A204.1 (cell line): ENCODE measurements around the gene KLHL1.

Source experiments
- FAIRE-seq: peaks from 2 replicates; lab custom pipeline; 2012; peaks lifted over from hg19 to GRCh38; lab: Jason Lieb, UNC

Gene KLHL1

GRCh38 chr13:69872321-69873047, 235.8 kb downstream of the KLHL1 start:
- no peak for FAIRE-seq

DNA sequence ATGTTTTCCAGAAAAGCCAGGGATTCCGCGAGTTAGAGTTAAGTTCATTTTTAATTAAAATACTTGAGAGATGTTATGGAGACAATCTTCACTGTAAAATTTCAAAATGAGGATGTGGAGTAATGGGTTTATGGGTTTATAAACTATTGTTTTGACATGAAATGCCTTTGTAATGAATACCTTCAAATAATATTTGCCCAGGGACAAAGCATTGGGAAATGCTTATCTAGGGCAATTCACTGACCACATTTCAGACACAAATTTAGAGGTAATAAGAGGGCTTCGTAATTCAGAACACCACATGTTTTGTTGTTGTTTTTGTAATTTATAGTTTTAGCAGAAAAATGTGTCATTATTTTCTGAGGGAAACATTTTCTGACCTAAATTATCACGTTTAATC, 241.7 kb downstream of the KLHL1 start:
- FAIRE-seq: no peak

GRCh38 chr13:69857183-69857821, 250.9 kb downstream of the KLHL1 start:
- FAIRE-seq: peak; percentile 95

DNA sequence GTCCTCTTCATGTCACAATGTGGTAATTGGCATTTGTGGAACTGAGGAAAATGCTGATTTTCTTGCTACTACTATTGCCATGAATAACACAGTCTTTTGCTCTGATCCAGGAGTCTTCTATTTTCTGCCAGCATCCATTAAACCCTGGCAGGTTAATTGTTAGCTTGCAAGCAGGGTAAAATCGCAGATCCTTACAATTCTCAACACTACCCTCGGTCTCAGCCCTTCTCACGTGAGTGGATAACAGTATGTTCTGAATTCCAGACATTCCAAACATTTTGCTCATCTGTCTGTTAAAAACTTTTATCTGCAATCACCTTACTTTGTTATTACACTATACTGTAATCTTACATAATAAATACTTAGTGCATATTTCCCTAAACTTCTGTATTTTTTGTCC, 251.9 kb downstream of the KLHL1 start:
- no peak for FAIRE-seq

- FAIRE-seq: no peak
These were observed 279.7 kb downstream of the KLHL1 start for GRCh38 chr13:69828527-69828926.

- FAIRE-seq: no peak
These were observed 288.1 kb downstream of the KLHL1 start for GRCh38 chr13:69820180-69820579.

DNA sequence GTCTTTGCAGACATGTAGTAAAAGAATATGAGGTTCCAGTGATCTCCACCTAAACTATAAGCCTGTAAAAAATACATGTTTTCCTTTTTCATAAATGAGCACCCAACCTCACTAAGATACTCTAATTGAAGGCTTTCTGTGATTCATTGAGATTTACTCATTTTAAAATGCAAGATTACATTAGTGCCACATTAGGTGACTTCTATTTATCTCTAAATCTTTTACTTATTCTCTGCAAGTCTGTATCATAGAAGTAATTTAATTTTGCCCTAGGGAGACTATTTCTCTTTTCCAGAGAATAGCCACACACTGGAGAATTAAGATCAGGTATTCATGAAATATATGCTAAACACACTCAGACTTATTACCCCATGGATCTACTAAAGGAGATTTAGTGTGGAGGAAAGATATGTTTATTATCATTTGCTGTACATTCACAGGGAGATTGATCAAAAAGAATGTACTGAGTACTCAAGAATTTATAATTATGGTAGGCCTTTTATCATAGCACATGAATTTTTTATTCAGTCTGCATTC, 290.9 kb downstream of the KLHL1 start:
- FAIRE-seq: no peak

DNA sequence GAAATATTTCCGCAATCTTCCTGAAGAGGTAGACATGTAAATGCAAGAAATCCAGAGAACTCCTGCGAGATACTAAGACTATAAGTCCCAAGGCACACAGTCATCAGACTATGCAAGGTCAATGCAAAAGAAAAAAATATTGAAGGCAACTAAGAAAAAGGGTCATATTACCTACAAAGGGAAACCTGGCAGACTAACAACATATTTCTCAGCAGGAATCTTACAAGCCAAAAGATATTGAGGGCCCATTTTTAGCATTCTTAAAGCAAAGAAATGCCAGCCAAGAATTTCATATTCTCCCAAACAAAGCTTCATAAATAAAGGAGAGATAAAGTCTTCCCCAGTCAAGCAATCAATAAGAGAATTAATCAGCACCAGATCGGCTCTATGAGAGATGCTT, 299.1 kb downstream of the KLHL1 start:
- FAIRE-seq: no peak

GRCh38 chr13:69796256-69796655, 312.0 kb downstream of the KLHL1 start:
- no peak for FAIRE-seq

DNA sequence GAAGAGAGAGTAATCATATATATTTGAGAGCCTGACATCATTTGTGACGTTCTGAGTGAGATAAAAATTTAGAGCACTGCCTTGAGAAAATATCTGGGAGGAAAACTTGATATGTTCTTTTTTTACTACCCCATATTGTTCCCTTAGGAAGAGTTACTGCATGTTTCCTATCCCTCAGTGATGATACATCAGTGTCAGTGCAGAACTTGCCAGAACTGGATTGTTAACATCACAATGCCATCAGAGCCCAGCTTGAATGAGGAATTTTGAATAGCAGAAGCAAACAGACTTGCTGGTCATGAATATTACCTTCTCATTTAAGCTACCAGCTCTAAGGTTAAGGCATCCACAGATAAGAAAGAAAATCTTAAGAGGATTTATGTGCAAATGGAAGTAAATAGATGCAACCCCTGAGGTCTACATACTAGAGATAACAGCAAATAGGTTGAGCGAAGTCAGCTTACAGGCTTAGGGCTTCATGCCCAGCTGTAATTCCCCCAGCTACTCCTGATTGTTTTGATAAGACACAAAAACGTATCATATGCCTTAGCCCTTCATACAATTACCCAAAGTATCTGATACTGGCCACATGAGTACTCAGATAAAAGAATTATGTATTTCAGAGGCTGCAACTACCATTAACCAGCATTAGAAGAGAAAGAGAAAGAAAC, 314.3 kb downstream of the KLHL1 start:
- FAIRE-seq: no peak

DNA sequence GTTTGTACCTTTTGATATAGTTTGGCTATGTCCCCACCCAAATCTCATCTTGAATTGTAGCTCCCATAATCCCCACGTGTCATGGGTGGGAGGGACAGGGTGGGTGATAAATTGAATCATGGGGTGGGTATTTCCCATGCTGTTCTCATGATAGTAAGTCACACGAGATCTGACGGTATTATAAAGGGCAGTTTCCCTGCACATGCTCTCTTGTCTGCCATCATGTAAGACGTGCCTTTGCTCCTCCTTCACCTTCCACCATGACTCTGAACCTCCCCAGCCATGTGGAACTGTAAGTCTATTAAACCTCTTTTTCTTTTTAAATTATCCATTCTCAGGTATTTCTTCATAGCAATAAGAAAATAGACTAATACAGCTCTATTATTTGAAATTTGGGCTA, 331.3 kb downstream of the KLHL1 start:
- no peak for FAIRE-seq

- no peak for FAIRE-seq
These were observed 338.6 kb downstream of the KLHL1 start for GRCh38 chr13:69769608-69770007.

- no peak for FAIRE-seq
These were observed 346.7 kb downstream of the KLHL1 start for GRCh38 chr13:69761581-69761980.

DNA sequence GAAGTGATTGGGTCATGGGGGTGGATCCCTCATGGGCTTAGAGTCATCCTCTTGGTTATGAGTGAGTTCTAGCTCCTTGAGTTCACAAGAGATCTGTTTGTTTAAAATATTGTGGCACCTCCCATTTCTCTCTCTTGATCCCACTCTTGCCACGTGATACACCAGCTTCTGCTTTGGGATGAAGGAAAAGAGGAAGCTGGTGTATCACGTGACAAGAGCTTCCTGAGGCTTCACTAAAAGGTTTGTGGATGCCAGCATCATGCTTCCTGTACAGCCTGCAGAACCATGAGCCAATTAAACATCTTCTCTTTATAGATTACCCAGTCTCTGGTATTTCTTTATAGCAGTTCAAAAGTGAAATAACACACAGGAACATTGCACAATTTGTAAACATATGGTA, 353.2 kb downstream of the KLHL1 start:
- no peak for FAIRE-seq

GRCh38 chr13:69751259-69751658, 357.0 kb downstream of the KLHL1 start:
- no peak for FAIRE-seq

- FAIRE-seq: no peak
These were observed 370.9 kb downstream of the KLHL1 start for GRCh38 chr13:69737129-69737935.

GRCh38 chr13:69721631-69722030, 386.6 kb downstream of the KLHL1 start:
- FAIRE-seq: no peak

- FAIRE-seq: no peak
These were observed 387.8 kb downstream of the KLHL1 start for GRCh38 chr13:69720278-69720983.

- no peak for FAIRE-seq
These were observed 401.4 kb downstream of the KLHL1 start for GRCh38 chr13:69706807-69707206.

GRCh38 chr13:69704311-69704710, 403.9 kb downstream of the KLHL1 start:
- no peak for FAIRE-seq

DNA sequence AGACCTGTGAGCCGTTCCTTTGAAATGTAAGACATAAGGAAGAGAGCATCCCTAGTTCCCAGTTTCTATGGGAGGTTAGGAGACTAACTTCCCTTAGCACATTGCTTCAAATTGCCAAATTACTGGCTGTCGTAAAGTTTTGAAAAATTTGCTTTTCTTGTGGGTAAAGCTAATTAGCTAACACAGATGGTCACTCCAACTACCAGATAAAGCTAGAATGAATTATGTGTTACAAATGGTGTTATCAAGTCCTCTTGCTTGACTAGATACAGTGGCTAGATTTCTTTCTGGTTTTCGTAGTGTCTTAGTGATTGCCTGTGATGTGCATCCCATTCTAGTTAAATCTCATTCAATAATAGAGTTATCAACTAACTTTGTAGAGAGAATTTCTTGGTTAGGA, 417.3 kb downstream of the KLHL1 start:
- no peak for FAIRE-seq
